Head of caudate nucleus (tissue), 42 donors: ENCODE data around the gene SLC25A23.

Experiments used
- DNase-seq, 42 donors: peaks; one replicate each; pipeline versions ENCODE4 v3.0.0 to v3.0.0-alpha.2; 2020 to 2021; ENCODE audit warnings: mixed read lengths in 7 of 42
- intact Hi-C: fragments of 100-400 bp; cut with DNase I; formaldehyde crosslinking; loops from one replicate; pipeline ENCODE4 v1.15.0; 2022

SLC25A23 gene

GRCh38 chr19:6464070-6464873 is 4.7 kb upstream of the SLC25A23 start, which contains the start of gene CRB3:
TSS of gene CRB3 (plus strand) at chr19:6464271. CDS start at chr19:6464702, 431 bp downstream.
- intact Hi-C loops, result no loop called here
- DNase-seq, result no peak

GRCh38 chr19:6460099-6460884 is 700 bp upstream of the SLC25A23 start:
- peak; percentile 98 to 100 (median 100) for DNase-seq
- intact Hi-C loops, result no loop called here

- intact Hi-C loops, result no loop called here
- peak in 4 of 42 donors; percentile 16 to 40 (median 30) for DNase-seq
These were observed 814 bp downstream of the SLC25A23 start for GRCh38 chr19:6458695-6459261.

GRCh38 chr19:6457958-6458694 is 1.5 kb downstream of the SLC25A23 start:
- intact Hi-C loops, result no loop called here
- peak in 38 of 42 donors; percentile 29 to 87 (median 52) for DNase-seq

GRCh38 chr19:6455924-6456323 is 3.7 kb downstream of the SLC25A23 start:
- peak in 32 of 42 donors; percentile 17 to 78 (median 49) for DNase-seq
- intact Hi-C loops, result no loop called here

GRCh38 chr19:6453951-6454565 is 5.5 kb downstream of the SLC25A23 start:
- no peak for DNase-seq
- intact Hi-C loops, result no loop called here

GRCh38 chr19:6452899-6453298 is 6.7 kb downstream of the SLC25A23 start:
- intact Hi-C loops, result no loop called here
- DNase-seq, result no peak

- no peak for DNase-seq
- intact Hi-C loops, result no loop called here
These were observed 7.4 kb downstream of the SLC25A23 start for GRCh38 chr19:6452223-6452614.

GRCh38 chr19:6451583-6452222 is 7.9 kb downstream of the SLC25A23 start:
- intact Hi-C loops, result no loop called here
- DNase-seq, result no peak

GRCh38 chr19:6450166-6450565 is 9.4 kb downstream of the SLC25A23 start:
- intact Hi-C loops, result no loop called here
- DNase-seq, result peak in 38 of 42 donors; percentile 24 to 90 (median 64)

- DNase-seq, result no peak
- intact Hi-C loops, result no loop called here
These were observed 11.5 kb downstream of the SLC25A23 start for GRCh38 chr19:6448045-6448444.

GRCh38 chr19:6446452-6446851 is 13.1 kb downstream of the SLC25A23 start:
- intact Hi-C loops, result no loop called here
- DNase-seq, result no peak

- no peak for DNase-seq
- intact Hi-C loops, result no loop called here
These were observed 15.6 kb downstream of the SLC25A23 start for GRCh38 chr19:6443986-6444385.

GRCh38 chr19:6442087-6442688 is 17.4 kb downstream of the SLC25A23 start:
- no peak for DNase-seq
- intact Hi-C loops, result no loop called here

- DNase-seq, result peak in 8 of 42 donors; percentile 19 to 66 (median 48)
- intact Hi-C loops, result no loop called here
These were observed 18.7 kb downstream of the SLC25A23 start for GRCh38 chr19:6440905-6441304.

GRCh38 chr19:6439743-6440142 is 19.8 kb downstream of the SLC25A23 start:
- no peak for DNase-seq
- intact Hi-C loops, result no loop called here

GRCh38 chr19:6433663-6434062 is 25.9 kb downstream of the SLC25A23 start, which contains the start of gene SLC25A41:
TSS of gene SLC25A41 (minus strand) at chr19:6433763. CDS start at chr19:6433693, 70 bp downstream.
- intact Hi-C loops, result no loop called here
- no peak for DNase-seq

GRCh38 chr19:6433165-6433564 is 26.4 kb downstream of the SLC25A23 start:
- intact Hi-C loops, result no loop called here

More at GRCh38 chr19:6433165-6433564, 26.4 kb downstream of the SLC25A23 start:
- DNase-seq, result no peak
